ENCODE data around the gene OR5K3. TPM values are rescaled to one million over a fixed set of nuclear protein-coding genes. Genes with fewer than 3 reads are reported as not detected.
"Not testable (repeated sequence)": the region's sequence is repeated elsewhere in the genome, so short reads cannot be mapped to it uniquely, and the experiment has no call there.

OR5K3 gene
- total and polyA plus RNA-seq, 7 donors: not detected

- Histone ChIP-seq H3K4me3 (no peak overlapping the region), H3K27ac (no peak overlapping the region), H3K9me3 (no peaks in the 10 kb centered on the region), H3K27me3 (no peaks in the 10 kb centered on the region), H3K36me3 (no peaks in the 10 kb centered on the region), H3K4me1 (no peaks in the 10 kb centered on the region)
- intact Hi-C loops (cut with DNase I): no loop called here
- no peak for DNase-seq
- no peak for TF ChIP-seq EP300 (IDR thresholded peaks at IDR 0.05)
- TF ChIP-seq POLR2AphosphoS5 (IDR thresholded peaks at IDR 0.05): no peak
- TF ChIP-seq, protein P1, sequence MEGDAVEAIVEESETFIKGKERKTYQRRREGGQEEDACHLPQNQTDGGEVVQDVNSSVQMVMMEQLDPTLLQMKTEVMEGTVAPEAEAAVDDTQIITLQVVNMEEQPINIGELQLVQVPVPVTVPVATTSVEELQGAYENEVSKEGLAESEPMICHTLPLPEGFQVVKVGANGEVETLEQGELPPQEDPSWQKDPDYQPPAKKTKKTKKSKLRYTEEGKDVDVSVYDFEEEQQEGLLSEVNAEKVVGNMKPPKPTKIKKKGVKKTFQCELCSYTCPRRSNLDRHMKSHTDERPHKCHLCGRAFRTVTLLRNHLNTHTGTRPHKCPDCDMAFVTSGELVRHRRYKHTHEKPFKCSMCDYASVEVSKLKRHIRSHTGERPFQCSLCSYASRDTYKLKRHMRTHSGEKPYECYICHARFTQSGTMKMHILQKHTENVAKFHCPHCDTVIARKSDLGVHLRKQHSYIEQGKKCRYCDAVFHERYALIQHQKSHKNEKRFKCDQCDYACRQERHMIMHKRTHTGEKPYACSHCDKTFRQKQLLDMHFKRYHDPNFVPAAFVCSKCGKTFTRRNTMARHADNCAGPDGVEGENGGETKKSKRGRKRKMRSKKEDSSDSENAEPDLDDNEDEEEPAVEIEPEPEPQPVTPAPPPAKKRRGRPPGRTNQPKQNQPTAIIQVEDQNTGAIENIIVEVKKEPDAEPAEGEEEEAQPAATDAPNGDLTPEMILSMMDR (IDR thresholded peaks at IDR 0.05): no peak
- TF ChIP-seq POLR2A (IDR thresholded peaks at IDR 0.05): no peak
- 87 to 92% methylated on average over 2 of the region's 2 CpGs for WGBS, 2 donors
These were observed 2.3 kb upstream of the OR5K3 start for GRCh38 chr3:98388147-98388546.

- no peaks in the 10 kb centered on the region for H3K36me3 ChIP-seq
- DNase-seq: no peak
- H3K27ac ChIP-seq: no peak overlapping the region
- peaks cover 0 to 2% (median 0%) of the 10 kb centered on the region in 4 donors for H3K9me3 ChIP-seq
- H3K27me3 ChIP-seq: no peaks in the 10 kb centered on the region
- no peak overlapping the region for H3K4me3 ChIP-seq
- no peaks in the 10 kb centered on the region for H3K4me1 ChIP-seq
- intact Hi-C loops (cut with DNase I): no loop called here
- no peak for TF ChIP-seq POLR2AphosphoS5 (IDR thresholded peaks at IDR 0.05)
- no peak for TF ChIP-seq EP300 (IDR thresholded peaks at IDR 0.05)
- no peak for TF ChIP-seq POLR2A (IDR thresholded peaks at IDR 0.05)
- TF ChIP-seq, protein P1 (IDR thresholded peaks at IDR 0.05): no peak
These were observed 4.6 kb downstream of the OR5K3 start for GRCh38 chr3:98395101-98395500.

- H3K4me3 ChIP-seq; DNase-seq; H3K4me1 ChIP-seq; H3K36me3 ChIP-seq; H3K9me3 ChIP-seq; H3K27me3 ChIP-seq; intact Hi-C loops (cut with DNase I); H3K27ac ChIP-seq: not testable (repeated sequence)
- WGBS, 2 donors: 92 to 93% methylated on average over 4 of the region's 4 CpGs
These were observed 6.0 kb downstream of the OR5K3 start for GRCh38 chr3:98396482-98396881.

DNA sequence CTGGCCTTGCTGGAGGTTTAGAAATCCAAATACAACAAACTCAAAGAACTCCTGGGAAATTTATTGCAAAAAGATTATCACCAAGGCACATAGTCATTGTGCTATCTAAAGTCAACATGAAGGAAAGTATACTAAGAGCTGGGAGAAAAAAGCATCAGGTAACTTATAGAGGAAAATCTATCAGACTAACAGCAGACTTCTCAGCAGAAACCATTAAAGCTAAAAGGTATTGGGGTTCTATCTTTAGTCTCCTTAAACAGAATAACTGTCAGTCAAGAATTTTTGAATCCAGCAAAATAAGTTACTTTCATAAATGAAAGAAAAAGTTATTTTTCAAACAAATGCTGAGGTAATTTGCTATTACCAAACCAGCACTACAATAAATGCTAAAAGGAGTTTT is 8.0 kb downstream of the OR5K3 start:
- TF ChIP-seq, protein P1 (IDR thresholded peaks at IDR 0.05): no peak
- TF ChIP-seq EP300 (IDR thresholded peaks at IDR 0.05): no peak
- no peak for TF ChIP-seq POLR2A (IDR thresholded peaks at IDR 0.05)
- no peak for TF ChIP-seq POLR2AphosphoS5 (IDR thresholded peaks at IDR 0.05)
- H3K27ac ChIP-seq: no peak overlapping the region
- no peaks in the 10 kb centered on the region for H3K27me3 ChIP-seq
- no peak for DNase-seq
- no peaks in the 10 kb centered on the region for H3K36me3 ChIP-seq
- peaks cover 0 to 6% (median 1%) of the 10 kb centered on the region in 4 donors for H3K9me3 ChIP-seq
- intact Hi-C loops (cut with DNase I): no loop called here
- no peaks in the 10 kb centered on the region for H3K4me1 ChIP-seq
- H3K4me3 ChIP-seq: no peak overlapping the region

GRCh38 chr3:98402507-98402906 is 12.0 kb downstream of the OR5K3 start:
- WGBS, 2 donors: 88 to 90% methylated on average over 1 of the region's 1 CpG
- TF ChIP-seq, protein P1 (IDR thresholded peaks at IDR 0.05): no peak
- TF ChIP-seq EP300 (IDR thresholded peaks at IDR 0.05) (no peak), POLR2AphosphoS5 (IDR thresholded peaks at IDR 0.05) (no peak), POLR2A (IDR thresholded peaks at IDR 0.05) (no peak)
- Histone ChIP-seq H3K27me3 (no peaks in the 10 kb centered on the region), H3K4me3 (no peak overlapping the region), H3K4me1 (no peaks in the 10 kb centered on the region), H3K9me3 (peaks cover 4 to 10% (median 7%) of the 10 kb centered on the region in 4 donors), H3K36me3 (no peaks in the 10 kb centered on the region), H3K27ac (no peak overlapping the region)
- intact Hi-C loops (cut with DNase I): no loop called here
- no peak for DNase-seq

Measured in sigmoid colon (tissue), 7 donors.